G401 (cell line): ENCODE results near the gene CHD5. TPM values are rescaled to one million over a fixed set of nuclear protein-coding genes. Genes with fewer than 3 reads are reported as not detected.

Source experiments
- DNase-seq: peaks from one replicate; pipeline ENCODE4 v3.0.0-alpha.2; 2015; ENCODE audit warnings: low spot score
- in situ Hi-C: cut with HindIII; loops from 2 replicates; pipeline ENCODE4 v1.10.0; 2016; ENCODE audit warnings: low sequenced_read_pairs, mixed read lengths
- total RNA-seq: library from RNA; depleted of rRNA; stranded (reverse); fragments of >200 nt; shearing (Covaris generic); gene quantifications from 2 replicates; pipeline ENCODE4 v1.2.3, GENCODE V29; 2014

CHD5 gene
- total RNA-seq, 1 experiment from 2014 or later: 13.5 TPM

GRCh38 chr1:6177681-6178380 is 2.3 kb downstream of the CHD5 start:
- in situ Hi-C loops: no loop called here
- no peak for DNase-seq

- no peak for DNase-seq
- in situ Hi-C loops: no loop called here
These were observed 3.3 kb downstream of the CHD5 start for GRCh38 chr1:6176779-6177178.

GRCh38 chr1:6175411-6175828 is 4.7 kb downstream of the CHD5 start:
- in situ Hi-C loops: no loop called here
- no peak for DNase-seq

- in situ Hi-C loops: no loop called here
These were observed 5.3 kb downstream of the CHD5 start for GRCh38 chr1:6174621-6175410.

GRCh38 chr1:6172549-6172948 is 7.6 kb downstream of the CHD5 start:
- in situ Hi-C loops: no loop called here
- DNase-seq: no peak

More at GRCh38 chr1:6174621-6175410, 5.3 kb downstream of the CHD5 start:
- DNase-seq: no peak

GRCh38 chr1:6171548-6172124 is 8.5 kb downstream of the CHD5 start:
- no peak for DNase-seq
- in situ Hi-C loops: no loop called here

GRCh38 chr1:6170742-6171201 is 9.3 kb downstream of the CHD5 start:
- DNase-seq: no peak
- in situ Hi-C loops: no loop called here

GRCh38 chr1:6170116-6170741 is 9.9 kb downstream of the CHD5 start:
- DNase-seq: no peak
- in situ Hi-C loops: no loop called here

- in situ Hi-C loops: no loop called here
- no peak for DNase-seq
These were observed 11.1 kb downstream of the CHD5 start for GRCh38 chr1:6168947-6169586.

GRCh38 chr1:6167391-6168303 is 12.5 kb downstream of the CHD5 start:
- in situ Hi-C loops: no loop called here

GRCh38 chr1:6166655-6167390 is 13.3 kb downstream of the CHD5 start:
- in situ Hi-C loops: no loop called here
- DNase-seq: no peak

More at GRCh38 chr1:6167391-6168303, 12.5 kb downstream of the CHD5 start:
- no peak for DNase-seq

GRCh38 chr1:6166221-6166620 is 13.9 kb downstream of the CHD5 start:
- in situ Hi-C loops: no loop called here

GRCh38 chr1:6165441-6165985 is 14.6 kb downstream of the CHD5 start:
- DNase-seq: no peak
- in situ Hi-C loops: no loop called here

More at GRCh38 chr1:6166221-6166620, 13.9 kb downstream of the CHD5 start:
- DNase-seq: no peak

- DNase-seq: no peak
- in situ Hi-C loops: no loop called here
These were observed 15.1 kb downstream of the CHD5 start for GRCh38 chr1:6165027-6165426.

GRCh38 chr1:6163973-6164617 is 16.0 kb downstream of the CHD5 start:
- no peak for DNase-seq
- in situ Hi-C loops: no loop called here

GRCh38 chr1:6163191-6163972 is 16.7 kb downstream of the CHD5 start:
- in situ Hi-C loops: no loop called here
- DNase-seq: no peak
